Measurements from ENCODE around the gene CD164L2.
"Not testable (repeated sequence)": the region's sequence is repeated elsewhere in the genome, so short reads cannot be mapped to it uniquely, and the experiment has no call there.

DNA sequence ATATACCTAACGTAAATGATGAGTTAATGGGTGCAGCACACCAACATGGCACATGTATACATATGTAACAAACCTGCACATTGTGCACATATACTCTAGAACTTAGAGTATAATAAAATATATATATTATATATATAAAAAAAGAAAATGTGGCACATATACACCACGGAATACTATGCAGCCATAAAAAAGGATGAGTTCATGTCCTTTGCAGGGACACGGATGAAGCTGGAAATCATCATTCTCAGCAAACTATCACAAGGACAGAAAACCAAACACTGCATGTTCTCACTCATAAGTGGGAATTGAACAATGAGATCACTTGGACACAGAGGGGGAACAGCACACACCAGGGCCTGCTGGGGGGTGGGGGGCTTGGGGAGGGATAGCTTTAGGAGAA, 1.7 kb upstream of the CD164L2 start:
- TF ChIP-seq ZNF565 (CRISPR knock-in tag; conservative IDR thresholded peaks at IDR 0.05; ENCODE audit: low read depth); GLIS3 (CRISPR knock-in tag; IDR thresholded peaks at IDR 0.05); TOX (CRISPR knock-in tag; IDR thresholded peaks at IDR 0.05; ENCODE audit: borderline replicate concordance); PATZ1 (CRISPR knock-in tag; IDR thresholded peaks at IDR 0.05; ENCODE audit: borderline replicate concordance): not testable (repeated sequence)
- TF ChIP-seq, protein P1, sequence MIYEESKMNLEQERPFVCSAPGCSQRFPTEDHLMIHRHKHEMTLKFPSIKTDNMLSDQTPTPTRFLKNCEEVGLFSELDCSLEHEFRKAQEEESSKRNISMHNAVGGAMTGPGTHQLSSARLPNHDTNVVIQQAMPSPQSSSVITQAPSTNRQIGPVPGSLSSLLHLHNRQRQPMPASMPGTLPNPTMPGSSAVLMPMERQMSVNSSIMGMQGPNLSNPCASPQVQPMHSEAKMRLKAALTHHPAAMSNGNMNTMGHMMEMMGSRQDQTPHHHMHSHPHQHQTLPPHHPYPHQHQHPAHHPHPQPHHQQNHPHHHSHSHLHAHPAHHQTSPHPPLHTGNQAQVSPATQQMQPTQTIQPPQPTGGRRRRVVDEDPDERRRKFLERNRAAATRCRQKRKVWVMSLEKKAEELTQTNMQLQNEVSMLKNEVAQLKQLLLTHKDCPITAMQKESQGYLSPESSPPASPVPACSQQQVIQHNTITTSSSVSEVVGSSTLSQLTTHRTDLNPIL (CRISPR knock-in tag; IDR thresholded peaks at IDR 0.05; ENCODE audit: low read depth): not testable (repeated sequence)
